GM20431 (cell line): ENCODE data around the gene PILRA.
"Not testable (repeated sequence)": the region's sequence is repeated elsewhere in the genome, so short reads cannot be mapped to it uniquely, and the experiment has no call there.

Source experiments
- in situ Hi-C: fragments of 300-500 bp; cut with MseI, MboI; formaldehyde crosslinking; loops from one replicate; pipeline ENCODE4 v1.15.0; 2020; ENCODE audit warnings: low sequenced_read_pairs; ENCODE audit not compliant: unreplicated experiment

PILRA gene

GRCh38 chr7:100373261-100373831 lies at the start of gene PILRA:
Gene PILRA (plus strand): TSS chr7:100373487. CDS start chr7:100373657, 170 bp downstream.
- in situ Hi-C loops = no loop called here

DNA sequence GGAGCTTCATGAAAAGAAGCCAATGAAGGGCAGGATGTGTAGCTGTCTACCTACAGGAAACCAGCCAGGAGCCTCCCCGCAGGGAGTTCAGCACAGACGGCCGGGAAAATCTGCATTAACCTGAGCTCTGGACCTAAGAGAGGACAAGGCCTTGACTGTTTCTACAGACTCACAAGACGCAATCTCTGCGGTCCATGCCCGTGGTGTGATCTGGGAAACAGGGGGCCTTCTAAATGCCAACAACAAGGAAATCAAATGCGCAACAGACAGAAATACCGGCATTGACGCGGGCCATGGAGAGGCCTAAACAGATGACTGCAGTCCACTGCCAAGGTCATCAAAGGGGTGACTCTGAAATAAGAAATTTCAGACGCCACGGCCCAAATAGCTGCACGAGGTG lies 49.1 kb upstream of the PILRA start:
- in situ Hi-C loops = not testable (repeated sequence)

GRCh38 chr7:100325671-100326070 lies 47.6 kb upstream of the PILRA start:
- in situ Hi-C loops = not testable (repeated sequence)

DNA sequence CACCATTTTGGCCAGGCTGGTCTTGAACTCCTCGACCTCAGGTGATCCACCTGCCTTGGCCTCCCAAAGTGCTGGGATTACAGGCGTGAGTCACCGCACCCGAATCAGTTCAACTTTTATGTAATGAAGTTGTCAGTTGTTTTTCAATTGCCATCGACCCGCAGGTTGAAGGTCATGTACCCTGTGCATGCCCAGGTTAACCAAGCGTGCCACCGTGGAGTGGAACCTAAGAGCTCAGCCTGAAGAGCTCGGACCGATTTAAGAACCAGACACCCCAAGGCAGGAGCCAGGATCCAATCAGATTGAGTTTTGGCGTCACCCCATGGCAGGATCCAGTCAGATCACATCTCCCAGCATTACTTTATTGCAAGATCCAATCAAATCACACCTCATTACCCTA lies 46.4 kb upstream of the PILRA start:
- in situ Hi-C loops = not testable (repeated sequence)

DNA sequence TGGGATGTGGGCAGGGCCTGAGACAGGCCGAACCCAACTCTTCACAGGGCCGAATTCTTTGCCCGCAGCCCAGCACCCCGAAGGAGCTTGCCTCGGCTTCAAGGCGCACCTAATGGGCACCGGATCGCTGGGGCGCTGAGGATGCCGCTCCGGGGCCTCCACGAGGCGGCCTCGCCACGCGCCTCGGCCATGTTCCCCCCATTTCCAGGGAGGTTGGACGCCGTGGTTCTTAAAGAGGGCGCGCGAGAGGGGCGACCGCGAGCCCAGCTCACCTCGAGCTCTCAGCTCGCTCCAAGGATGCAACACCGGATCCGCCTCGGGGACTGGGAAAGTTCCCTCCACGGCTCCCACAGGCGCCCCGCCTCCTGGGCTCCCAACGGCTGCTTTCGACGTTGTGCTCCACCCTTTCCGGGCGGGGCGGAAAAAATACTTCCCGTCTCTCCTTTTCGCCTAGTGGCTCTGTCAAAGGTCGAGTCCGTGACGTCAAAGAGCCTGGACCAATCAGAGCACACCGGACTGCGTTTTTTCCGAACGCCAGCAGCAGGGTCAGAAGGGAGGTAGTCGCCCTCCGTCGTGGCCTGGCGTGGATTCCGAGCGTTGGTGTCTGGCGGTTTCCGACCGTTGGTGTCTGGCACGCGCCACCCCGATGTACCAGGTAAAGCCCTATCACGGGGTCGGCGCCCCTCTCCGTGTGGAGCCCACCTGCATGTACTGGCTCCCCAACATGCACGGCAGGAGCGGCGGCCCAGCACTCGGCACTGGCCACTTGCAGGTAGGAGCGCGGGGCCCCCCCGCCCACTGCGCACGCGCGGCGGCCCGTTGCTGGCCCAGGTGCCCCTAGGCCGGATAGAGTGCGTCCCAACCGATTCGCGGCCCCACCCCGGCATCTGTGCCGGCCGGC lies 37.5 kb upstream of the PILRA start:
- in situ Hi-C loops = not testable (repeated sequence)

- in situ Hi-C loops = not testable (repeated sequence)
Measured at GRCh38 chr7:100338083-100338696, 35.1 kb upstream of the PILRA start.

- in situ Hi-C loops = not testable (repeated sequence)
Measured at GRCh38 chr7:100341286-100341685, 32.0 kb upstream of the PILRA start.

GRCh38 chr7:100342765-100343164 lies 30.5 kb upstream of the PILRA start:
- in situ Hi-C loops = no loop called here

- in situ Hi-C loops = not testable (repeated sequence)
Measured at GRCh38 chr7:100344124-100344559, 29.1 kb upstream of the PILRA start.

DNA sequence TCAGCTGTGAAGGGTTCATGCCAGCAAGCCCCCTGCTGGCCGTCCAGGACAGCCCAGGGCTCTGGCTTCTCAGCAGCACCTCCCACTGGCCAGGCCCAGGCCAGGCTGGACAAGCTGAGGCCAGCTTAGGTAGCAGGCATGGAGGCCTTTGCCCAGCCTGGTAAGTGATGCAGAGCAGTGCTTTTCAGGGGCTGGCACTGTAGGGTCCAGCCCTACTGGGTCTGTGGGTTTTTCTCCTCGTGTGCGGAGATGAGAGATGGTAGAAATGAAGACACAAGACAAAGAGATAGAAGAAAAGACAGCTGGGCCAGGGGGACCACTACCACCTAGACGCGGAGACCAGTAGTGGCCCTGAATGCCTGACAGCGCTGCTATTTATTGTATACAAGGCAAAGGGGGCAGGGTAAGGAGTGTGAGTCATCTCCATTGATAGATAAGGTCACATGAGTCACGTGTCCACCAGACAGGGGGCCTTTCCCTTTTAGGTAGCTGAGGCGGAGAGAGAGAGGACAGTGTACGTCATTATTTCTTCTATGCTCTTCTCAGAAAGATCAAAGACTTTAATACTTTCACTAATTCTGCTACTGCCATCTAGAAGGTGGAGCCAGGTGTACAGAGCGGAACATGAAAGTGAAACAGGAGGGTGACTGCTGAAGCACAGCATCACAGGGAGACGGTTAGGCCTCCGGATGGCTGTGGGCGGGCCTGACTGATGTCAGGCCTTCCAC lies 28.6 kb upstream of the PILRA start:
- in situ Hi-C loops = not testable (repeated sequence)

DNA sequence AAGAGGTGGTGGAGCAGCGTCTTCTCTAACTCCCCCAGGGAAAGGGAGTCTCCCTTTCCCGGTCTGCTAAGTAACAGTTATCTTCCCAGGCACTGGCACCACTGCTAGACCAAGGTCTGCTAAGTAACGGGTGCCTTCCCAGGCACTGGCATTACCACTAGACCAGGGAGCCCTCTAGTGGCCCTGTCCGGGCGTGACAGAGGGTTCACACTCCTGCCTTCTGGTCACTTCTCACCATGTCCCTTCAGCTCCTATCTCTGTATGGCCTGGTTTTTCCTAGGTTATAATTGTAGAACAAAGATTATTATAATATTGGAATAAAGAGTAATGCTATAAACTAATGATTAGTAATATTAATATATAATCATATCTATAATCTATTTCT lies 28.0 kb upstream of the PILRA start:
- in situ Hi-C loops = not testable (repeated sequence)

DNA sequence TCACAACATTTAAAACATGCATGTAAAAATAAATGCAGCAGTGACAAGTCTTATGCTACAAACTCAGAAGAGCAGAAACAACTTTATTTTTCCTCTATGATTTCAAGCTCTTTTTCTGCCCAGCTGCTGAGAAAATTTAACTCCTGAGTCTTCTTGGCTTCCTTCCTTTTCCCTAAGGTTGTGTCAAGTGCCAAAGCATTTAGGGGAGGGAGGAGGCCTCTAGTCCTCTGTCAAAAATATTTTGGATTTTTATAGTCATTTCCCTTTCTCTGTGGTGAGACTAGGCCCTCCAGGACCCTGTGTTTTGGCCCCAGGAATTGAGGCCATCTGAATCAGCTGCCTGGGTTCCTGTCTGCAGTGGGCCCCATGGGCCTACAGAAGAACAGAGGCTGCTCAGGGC lies 26.4 kb upstream of the PILRA start:
- in situ Hi-C loops = no loop called here

DNA sequence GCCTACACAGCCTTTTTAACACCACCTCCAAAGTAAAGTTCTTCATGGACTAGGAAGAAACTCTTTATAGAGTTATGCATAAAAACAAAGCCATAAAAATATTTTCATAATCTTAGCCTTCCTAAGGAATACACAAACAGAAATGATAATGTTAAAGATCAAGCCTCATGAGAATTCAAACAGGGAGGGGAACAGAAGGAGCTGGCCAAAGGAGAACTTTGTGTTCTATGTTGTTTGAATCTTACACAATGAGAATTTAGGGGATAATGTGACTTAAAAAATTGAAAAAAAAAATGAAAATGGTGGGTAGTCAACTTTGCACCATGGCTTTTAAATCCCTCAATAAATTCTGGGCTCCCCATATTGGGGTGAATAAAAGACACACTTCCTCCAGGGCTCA lies 24.5 kb upstream of the PILRA start:
- in situ Hi-C loops = no loop called here

GRCh38 chr7:100349757-100350156 lies 23.5 kb upstream of the PILRA start:
- in situ Hi-C loops = no loop called here

DNA sequence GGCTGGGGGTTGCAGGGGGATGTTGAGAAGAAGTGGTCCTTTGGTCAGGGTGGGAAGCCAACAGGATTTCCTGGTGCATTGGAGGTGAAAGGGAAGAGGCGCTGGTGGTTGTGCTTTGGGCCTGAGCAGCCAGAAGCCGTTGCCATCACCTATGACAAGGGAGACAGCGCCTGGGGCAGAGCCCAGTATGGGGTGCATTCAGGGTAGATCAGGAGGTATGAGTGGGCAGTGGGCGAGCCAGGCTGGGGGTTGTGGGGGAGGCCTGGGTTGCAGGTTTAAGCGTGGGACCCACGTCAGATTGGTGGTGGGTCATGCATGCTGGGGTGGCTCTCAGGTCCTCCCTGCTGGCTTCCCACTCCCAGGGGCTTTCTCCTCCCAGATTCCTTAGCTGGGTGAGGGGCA lies 21.6 kb upstream of the PILRA start:
- in situ Hi-C loops = no loop called here

GRCh38 chr7:100352230-100352781 lies 21.0 kb upstream of the PILRA start:
- in situ Hi-C loops = not testable (repeated sequence)

DNA sequence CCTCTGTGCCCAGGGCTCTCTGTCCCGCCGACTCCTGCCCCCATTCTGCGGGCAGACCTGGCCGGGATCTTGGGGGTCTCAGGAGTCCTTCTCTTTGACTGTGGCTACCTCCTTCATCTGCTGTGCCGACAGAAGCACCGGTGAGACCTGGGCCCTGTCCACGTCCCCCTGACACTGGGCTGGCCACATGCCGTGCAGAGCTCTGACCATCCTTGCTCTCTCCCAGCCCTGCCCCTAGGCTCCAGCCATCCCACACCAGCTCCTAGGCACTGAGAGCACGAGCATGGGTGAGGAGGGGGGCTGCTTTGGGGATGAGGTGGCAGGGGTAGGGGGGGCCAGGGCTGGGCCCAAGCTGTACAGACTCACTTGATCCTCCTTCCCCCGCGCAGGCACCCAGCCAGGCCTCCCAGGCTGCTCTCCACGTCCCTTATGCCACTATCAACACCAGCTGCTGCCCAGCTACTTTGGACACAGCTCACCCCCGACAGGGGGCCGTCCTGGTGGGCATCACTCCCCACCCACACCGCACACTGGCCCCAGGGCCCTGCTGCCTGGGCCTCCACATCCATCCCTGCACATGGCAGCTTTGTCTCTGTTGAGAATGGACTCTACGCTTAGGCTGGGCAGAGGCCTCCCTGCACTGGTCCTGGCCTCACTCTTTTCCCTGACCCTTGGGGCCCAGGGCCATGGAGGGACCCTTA lies 20.2 kb upstream of the PILRA start:
- in situ Hi-C loops = no loop called here

GRCh38 chr7:100353685-100354330 lies 19.5 kb upstream of the PILRA start:
- in situ Hi-C loops = no loop called here

GRCh38 chr7:100356416-100357068 lies 16.7 kb upstream of the PILRA start:
- in situ Hi-C loops = no loop called here
